CD8-positive, alpha-beta memory T cell (primary cell): ENCODE data around the gene SAMD4B. TPM values are rescaled to one million over a fixed set of nuclear protein-coding genes. Genes with fewer than 3 reads are reported as not detected.

Experiments used
- CTCF ChIA-PET: fragments of 350-600 bp; sonication (Branson Sonifier 250); formaldehyde crosslinking; loops from one replicate; lab custom pipeline; 2021; ENCODE audit warnings: antibody characterized with exemption; lab: Charles Lee
- POLR2A ChIA-PET: fragments of 350-600 bp; sonication (Branson Sonifier 250); formaldehyde crosslinking; loops from one replicate; lab custom pipeline; 2021; ENCODE audit warnings: antibody characterized with exemption; lab: Charles Lee
- DNase-seq, 5 donors: peaks; one replicate each; pipeline versions ENCODE4 v3.0.0 to v3.0.0-alpha.2; 2020 to 2022; ENCODE audit warnings: mixed read lengths in 1 of 5
- H3K27ac ChIP-seq: one replicate; pipeline ENCODE4 v1.7.0; 2013; ENCODE audit warnings: low read depth, mild to moderate bottlenecking, low read length, moderate library complexity
- H3K27me3 ChIP-seq: 2 replicates; pipeline ENCODE4 v1.7.0; 2013; ENCODE audit warnings: low read length, mild to moderate bottlenecking; ENCODE audit not compliant: insufficient read depth, poor library complexity, severe bottlenecking
- H3K36me3 ChIP-seq: 2 replicates; pipeline ENCODE4 v1.7.0; 2013; ENCODE audit warnings: mild to moderate bottlenecking, low read length, moderate library complexity; ENCODE audit not compliant: insufficient read depth
- H3K4me1 ChIP-seq: 2 replicates; pipeline ENCODE4 v1.7.0; 2013; ENCODE audit warnings: mild to moderate bottlenecking, low read length, moderate library complexity; ENCODE audit not compliant: insufficient read depth
- H3K4me3 ChIP-seq: 2 replicates; pipeline ENCODE4 v1.7.0; 2013; ENCODE audit warnings: mild to moderate bottlenecking, low read length
- H3K9me3 ChIP-seq: 2 replicates; pipeline ENCODE4 v1.7.0; 2013; ENCODE audit warnings: mild to moderate bottlenecking, low read length
- H3K27ac Mint-ChIP-seq, 8 donors: one replicate each; pipeline ENCODE4 v1.8.0; 2020 to 2021; ENCODE audit warnings: mixed read lengths in 8 of 8, mild to moderate bottlenecking in 6 of 8, inconsistent platforms in 3 of 8, moderate library complexity in 3 of 8
- H3K27me3 Mint-ChIP-seq, 2 donors: one replicate each; pipeline ENCODE4 v1.8.0; 2020 to 2021; ENCODE audit warnings: mixed read lengths in 2 of 2, mild to moderate bottlenecking in 1 of 2, moderate library complexity in 1 of 2
- H3K36me3 Mint-ChIP-seq, 3 donors: one replicate each; pipeline ENCODE4 v1.8.0; 2020 to 2021; ENCODE audit warnings: mixed read lengths in 3 of 3, inconsistent platforms in 1 of 3, mild to moderate bottlenecking in 1 of 3
- H3K4me1 Mint-ChIP-seq, 3 donors: one replicate each; pipeline ENCODE4 v1.8.0; 2020 to 2021; ENCODE audit warnings: mixed read lengths in 3 of 3, inconsistent platforms in 1 of 3, mild to moderate bottlenecking in 1 of 3
- H3K4me3 Mint-ChIP-seq, 7 donors: one replicate each; pipeline ENCODE4 v1.8.0; 2020 to 2021; ENCODE audit warnings: mixed read lengths in 7 of 7, mild to moderate bottlenecking in 6 of 7, moderate library complexity in 4 of 7, inconsistent platforms in 2 of 7
- H3K9me3 Mint-ChIP-seq, 5 donors: one replicate each; pipeline ENCODE4 v1.8.0; 2020 to 2022; ENCODE audit warnings: mixed read lengths in 5 of 5, mild to moderate bottlenecking in 3 of 5, moderate library complexity in 2 of 5, inconsistent platforms in 1 of 5
- polyA plus RNA-seq: library from polyadenylated mRNA; unstranded; fragments of 300-500 nt; fragmentation: Illumina TruSeq; gene quantifications from one replicate; pipeline ENCODE4 v1.2.3, GENCODE V29; 2021
- total RNA-seq, 2 experiments: library from RNA; stranded (reverse); gene quantifications; one replicate each; pipeline ENCODE4 v1.2.3, GENCODE V29; 2021

The SAMD4B gene
- total and polyA plus RNA-seq, 3 experiments from 2014 or later: 18.7 to 55.6 (median 54.3) TPM

GRCh38 chr19:39299832-39300231, 42.4 kb upstream of the SAMD4B start:
- H3K36me3 Mint-ChIP-seq: no peaks in the 10 kb centered on the region
- POLR2A ChIA-PET: interaction anchor here (0.5 kb wide), 1 partner anchor 9 kb away, joined by 8 read pairs; no protein-coding TSS in a partner anchor
- Histone ChIP-seq H3K27me3 (no peaks in the 10 kb centered on the region), H3K4me3 (no peak overlapping the region), H3K36me3 (no peaks in the 10 kb centered on the region), H3K4me1 (peaks cover 19% of the 10 kb centered on the region), H3K9me3 (no peaks in the 10 kb centered on the region), H3K27ac (no peak overlapping the region)
- H3K4me3 Mint-ChIP-seq: peak overlapping the region in 4 of 7 donors; percentile 48 to 83 (median 71)
- H3K9me3 Mint-ChIP-seq: no peaks in the 10 kb centered on the region
- CTCF ChIA-PET: interaction anchor here (1.6 kb wide), 2 partner anchors 28 to 178 kb away, joined by 3 to 7 read pairs; no protein-coding TSS in a partner anchor
- peaks cover 28 to 36% (median 30%) of the 10 kb centered on the region in 3 donors for H3K4me1 Mint-ChIP-seq
- H3K27ac Mint-ChIP-seq: peak overlapping the region; percentile 40 to 90 (median 81)
- no peaks in the 10 kb centered on the region for H3K27me3 Mint-ChIP-seq
- no peak for DNase-seq

GRCh38 chr19:39301021-39301420, 41.2 kb upstream of the SAMD4B start:
- no peaks in the 10 kb centered on the region for H3K27me3 ChIP-seq
- no peaks in the 10 kb centered on the region for H3K9me3 Mint-ChIP-seq
- no peak overlapping the region for H3K27ac ChIP-seq
- peak overlapping the region in 3 of 8 donors; percentile 24 to 89 (median 81) for H3K27ac Mint-ChIP-seq
- peaks cover 0 to 1% of the 10 kb centered on the region in 2 donors for H3K27me3 Mint-ChIP-seq
- CTCF ChIA-PET: interaction anchor here (1.6 kb wide), 1 partner anchor 179 kb away, joined by 3 read pairs; no protein-coding TSS in a partner anchor
- H3K36me3 ChIP-seq: no peaks in the 10 kb centered on the region
- POLR2A ChIA-PET: interaction anchor here (0.5 kb wide), 1 partner anchor 21 kb away, joined by 3 read pairs; no protein-coding TSS in a partner anchor
- H3K9me3 ChIP-seq: no peaks in the 10 kb centered on the region
- no peak overlapping the region for H3K4me3 ChIP-seq
- H3K4me3 Mint-ChIP-seq: no peak overlapping the region
- no peak for DNase-seq
- peaks cover 19% of the 10 kb centered on the region for H3K4me1 ChIP-seq
- no peaks in the 10 kb centered on the region for H3K36me3 Mint-ChIP-seq
- peaks cover 27 to 36% (median 30%) of the 10 kb centered on the region in 3 donors for H3K4me1 Mint-ChIP-seq

GRCh38 chr19:39301562-39301961, 40.7 kb upstream of the SAMD4B start:
- DNase-seq: no peak
- ChIA-PET POLR2A (interaction anchor here (0.5 kb wide), 1 partner anchor 21 kb away, joined by 3 read pairs; no protein-coding TSS in a partner anchor), CTCF (no interaction called here)
- Mint-ChIP-seq H3K36me3 (peaks cover 0 to 1% (median 0%) of the 10 kb centered on the region in 3 donors), H3K27ac (peak overlapping the region in 1 of 8 donors; percentile 76), H3K4me1 (peaks cover 27 to 36% (median 30%) of the 10 kb centered on the region in 3 donors), H3K4me3 (no peak overlapping the region), H3K27me3 (peaks cover 0 to 1% of the 10 kb centered on the region in 2 donors), H3K9me3 (no peaks in the 10 kb centered on the region)
- Histone ChIP-seq H3K4me3 (no peak overlapping the region), H3K36me3 (no peaks in the 10 kb centered on the region), H3K27ac (no peak overlapping the region), H3K4me1 (peaks cover 19% of the 10 kb centered on the region), H3K9me3 (no peaks in the 10 kb centered on the region), H3K27me3 (no peaks in the 10 kb centered on the region)

DNA sequence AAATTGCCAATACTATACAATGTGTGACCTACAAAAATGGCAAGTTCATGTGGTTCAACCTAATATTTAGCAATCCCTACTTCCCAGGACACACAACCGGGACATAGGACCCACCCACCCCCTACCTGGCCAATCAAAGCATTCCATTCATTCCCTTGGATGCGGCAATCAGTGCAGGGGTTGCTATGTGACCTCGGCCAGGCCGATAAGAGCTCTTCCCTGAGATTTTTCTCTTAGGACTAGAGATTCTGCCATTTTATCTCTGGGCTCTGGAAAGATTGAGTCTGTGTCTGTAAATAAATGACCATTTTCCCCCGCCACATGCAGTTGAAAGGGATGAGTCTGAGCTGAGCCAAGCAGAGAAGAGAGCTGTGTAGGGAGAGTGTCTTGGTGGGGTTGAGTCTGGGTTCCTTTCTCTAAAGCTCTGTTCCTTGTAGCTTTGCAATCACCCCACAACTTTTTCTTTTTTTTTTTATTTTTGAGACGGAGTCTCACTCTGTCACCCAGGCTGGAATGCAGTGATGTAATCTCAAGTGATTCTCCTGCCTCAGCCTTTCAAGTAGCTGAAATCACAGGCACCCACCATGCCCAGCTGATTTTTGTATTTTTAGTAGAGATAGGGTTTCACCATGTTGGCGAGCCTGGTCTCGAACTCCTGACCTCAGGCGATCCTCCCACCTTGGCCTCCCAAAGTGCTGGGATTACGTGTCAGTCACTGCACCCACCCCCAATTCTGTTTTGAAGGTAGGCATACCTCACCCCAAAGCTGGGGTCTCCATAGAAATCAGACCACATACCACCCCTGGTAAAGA, 38.6 kb upstream of the SAMD4B start:
- H3K27me3 ChIP-seq: no peaks in the 10 kb centered on the region
- DNase-seq: peak in 1 of 5 donors; percentile 26
- H3K4me3 Mint-ChIP-seq: no peak overlapping the region
- H3K4me1 Mint-ChIP-seq: peaks cover 11 to 16% (median 12%) of the 10 kb centered on the region in 3 donors
- no peaks in the 10 kb centered on the region for H3K9me3 Mint-ChIP-seq
- H3K27me3 Mint-ChIP-seq: peaks cover 0 to 1% of the 10 kb centered on the region in 2 donors
- no peak overlapping the region for H3K4me3 ChIP-seq
- peaks cover 10% of the 10 kb centered on the region for H3K4me1 ChIP-seq
- POLR2A ChIA-PET: no interaction called here
- H3K27ac Mint-ChIP-seq: peak overlapping the region in 1 of 8 donors; percentile 47
- H3K36me3 Mint-ChIP-seq: peaks cover 0 to 6% (median 0%) of the 10 kb centered on the region in 3 donors
- H3K27ac ChIP-seq: no peak overlapping the region
- no peaks in the 10 kb centered on the region for H3K9me3 ChIP-seq
- no peaks in the 10 kb centered on the region for H3K36me3 ChIP-seq
- CTCF ChIA-PET: interaction anchor here (1.1 to 1.2 kb wide), 2 partner anchors 10 to 58 kb away, joined by 3 read pairs; no protein-coding TSS in a partner anchor

DNA sequence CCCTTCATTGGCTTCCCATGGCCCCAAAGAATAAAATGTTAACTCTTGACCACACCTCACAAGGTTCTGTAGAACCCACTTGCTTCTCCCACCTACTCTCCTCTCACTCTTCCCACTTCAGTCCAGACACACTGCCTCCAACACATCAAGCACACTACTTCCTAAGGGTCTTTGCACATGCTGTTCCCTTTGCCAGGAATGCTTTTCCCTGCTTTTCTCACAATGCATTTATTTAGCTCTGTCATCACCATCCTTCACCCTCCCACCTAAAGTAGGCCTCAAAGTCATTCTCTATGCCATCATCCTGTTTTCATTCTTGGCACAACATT, 38.1 kb upstream of the SAMD4B start:
- Mint-ChIP-seq H3K27ac (peak overlapping the region in 3 of 8 donors; percentile 18 to 75 (median 48)), H3K36me3 (peaks cover 0 to 10% (median 0%) of the 10 kb centered on the region in 3 donors), H3K4me3 (no peak overlapping the region), H3K9me3 (no peaks in the 10 kb centered on the region), H3K27me3 (peaks cover 0 to 1% of the 10 kb centered on the region in 2 donors), H3K4me1 (peaks cover 8 to 12% (median 9%) of the 10 kb centered on the region in 3 donors)
- no peaks in the 10 kb centered on the region for H3K9me3 ChIP-seq
- H3K27ac ChIP-seq: no peak overlapping the region
- no peak overlapping the region for H3K4me3 ChIP-seq
- no peak for DNase-seq
- H3K36me3 ChIP-seq: no peaks in the 10 kb centered on the region
- ChIA-PET POLR2A (no interaction called here), CTCF (interaction anchor here (1.1 to 1.2 kb wide), 2 partner anchors 10 to 58 kb away, joined by 3 read pairs; no protein-coding TSS in a partner anchor)
- no peaks in the 10 kb centered on the region for H3K27me3 ChIP-seq
- H3K4me1 ChIP-seq: peaks cover 7% of the 10 kb centered on the region

DNA sequence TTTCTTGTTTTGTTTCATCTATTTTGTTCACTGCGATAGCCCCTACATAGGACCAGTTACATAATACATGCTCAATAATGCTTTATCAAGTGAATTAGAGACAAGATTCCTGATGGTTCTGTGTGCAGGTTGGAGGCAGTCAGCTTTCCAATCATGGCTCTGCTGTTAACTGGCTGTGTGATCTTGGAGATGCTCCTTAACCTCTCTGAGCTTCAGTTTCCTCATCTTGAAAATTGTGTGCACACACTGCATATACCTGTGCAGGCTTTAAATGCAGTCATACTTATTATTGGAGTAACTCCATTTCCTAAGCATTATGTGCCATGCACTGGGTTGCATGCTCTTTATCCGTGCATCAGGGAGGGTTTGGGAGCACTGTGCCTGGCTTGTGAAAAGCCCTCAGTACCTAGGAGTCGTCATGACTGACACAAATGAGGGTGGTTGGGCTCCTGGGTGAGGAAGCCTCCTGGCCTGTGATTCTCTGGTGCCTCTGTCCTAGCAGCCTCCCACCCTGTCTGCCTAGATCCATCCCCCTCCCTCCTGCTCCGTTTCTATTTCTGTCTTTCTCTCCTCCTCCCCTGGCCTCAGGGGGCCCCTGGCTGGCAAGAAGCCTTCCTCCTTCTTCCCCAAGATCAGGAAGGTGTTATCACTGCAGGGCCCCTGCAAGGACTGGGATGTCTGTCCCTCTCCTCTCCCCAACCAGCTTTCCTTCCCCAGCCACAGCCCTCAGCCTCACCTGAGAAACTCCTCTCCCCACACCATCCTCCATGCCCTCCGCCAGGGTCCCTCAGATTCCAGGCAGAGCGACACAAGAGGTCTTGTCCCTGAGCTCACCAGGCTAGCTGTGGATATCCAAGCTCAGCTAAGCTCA, 37.3 kb upstream of the SAMD4B start:
- Histone ChIP-seq H3K27ac (no peak overlapping the region), H3K27me3 (no peaks in the 10 kb centered on the region), H3K9me3 (no peaks in the 10 kb centered on the region), H3K4me3 (no peak overlapping the region), H3K36me3 (no peaks in the 10 kb centered on the region), H3K4me1 (peaks cover under 1% of the 10 kb centered on the region)
- POLR2A ChIA-PET: no interaction called here
- Mint-ChIP-seq H3K4me3 (no peak overlapping the region), H3K9me3 (no peaks in the 10 kb centered on the region), H3K27ac (peak overlapping the region in 2 of 8 donors; percentile 48 to 93), H3K4me1 (peaks cover 2 to 4% (median 4%) of the 10 kb centered on the region in 3 donors), H3K36me3 (peaks cover 0 to 16% (median 0%) of the 10 kb centered on the region in 3 donors), H3K27me3 (peaks cover 0 to 1% of the 10 kb centered on the region in 2 donors)
- peak in 1 of 5 donors; percentile 33 for DNase-seq
- CTCF ChIA-PET: no interaction called here

GRCh38 chr19:39306075-39306474, 36.1 kb upstream of the SAMD4B start:
- ChIA-PET CTCF (no interaction called here), POLR2A (interaction anchor here (0.6 kb wide), 1 partner anchor 94 kb away, joined by 3 read pairs; no protein-coding TSS in a partner anchor)
- no peaks in the 10 kb centered on the region for H3K9me3 ChIP-seq
- Mint-ChIP-seq H3K36me3 (peaks cover 0 to 27% (median under 1%) of the 10 kb centered on the region in 3 donors), H3K27ac (peak overlapping the region in 2 of 8 donors; percentile 20 to 74), H3K9me3 (no peaks in the 10 kb centered on the region), H3K4me1 (peaks cover 2 to 13% (median 7%) of the 10 kb centered on the region in 3 donors), H3K27me3 (peaks cover 0 to 1% of the 10 kb centered on the region in 2 donors), H3K4me3 (no peak overlapping the region)
- H3K4me1 ChIP-seq: no peaks in the 10 kb centered on the region
- H3K27me3 ChIP-seq: no peaks in the 10 kb centered on the region
- no peak overlapping the region for H3K4me3 ChIP-seq
- no peak for DNase-seq
- no peak overlapping the region for H3K27ac ChIP-seq
- no peaks in the 10 kb centered on the region for H3K36me3 ChIP-seq
